MM.1S (cell line): ENCODE data around the gene PDGFA.

Experiments used
- EZH2phosphoT487 ChIP-seq: fragments of 300-600 bp; sonication (generic); IDR thresholded peaks from 2 replicates; pipeline ENCODE4 v1.6.1; 2018; ENCODE audit warnings: antibody characterized with exemption, low read length
- TF ChIP-seq, protein P1 (sequence below): fragments of 300-600 bp; sonication (generic); IDR thresholded peaks from 2 replicates; pipeline ENCODE4 v1.5.1; 2016; ENCODE audit warnings: antibody characterized with exemption, low read length, mixed read lengths

DNA sequence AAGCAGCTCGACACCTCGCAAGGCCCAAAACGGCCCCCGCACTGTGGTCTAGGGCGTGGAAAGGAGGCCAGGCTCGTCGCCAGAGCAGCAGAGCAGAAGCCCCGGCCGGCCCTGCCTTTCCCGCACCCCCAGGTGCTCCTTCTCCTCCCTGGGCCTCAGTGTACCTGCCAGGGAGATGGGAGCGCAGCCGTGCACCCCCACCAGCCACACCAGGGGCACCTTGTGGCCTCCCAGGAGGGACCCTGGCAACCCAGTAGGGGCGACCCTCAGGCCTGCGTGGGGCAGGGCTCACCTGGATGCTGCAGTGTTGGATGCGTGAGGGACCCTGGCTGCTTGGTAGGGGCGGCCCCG lies 9.5 kb downstream of the PDGFA start:
- TF ChIP-seq, protein P1, sequence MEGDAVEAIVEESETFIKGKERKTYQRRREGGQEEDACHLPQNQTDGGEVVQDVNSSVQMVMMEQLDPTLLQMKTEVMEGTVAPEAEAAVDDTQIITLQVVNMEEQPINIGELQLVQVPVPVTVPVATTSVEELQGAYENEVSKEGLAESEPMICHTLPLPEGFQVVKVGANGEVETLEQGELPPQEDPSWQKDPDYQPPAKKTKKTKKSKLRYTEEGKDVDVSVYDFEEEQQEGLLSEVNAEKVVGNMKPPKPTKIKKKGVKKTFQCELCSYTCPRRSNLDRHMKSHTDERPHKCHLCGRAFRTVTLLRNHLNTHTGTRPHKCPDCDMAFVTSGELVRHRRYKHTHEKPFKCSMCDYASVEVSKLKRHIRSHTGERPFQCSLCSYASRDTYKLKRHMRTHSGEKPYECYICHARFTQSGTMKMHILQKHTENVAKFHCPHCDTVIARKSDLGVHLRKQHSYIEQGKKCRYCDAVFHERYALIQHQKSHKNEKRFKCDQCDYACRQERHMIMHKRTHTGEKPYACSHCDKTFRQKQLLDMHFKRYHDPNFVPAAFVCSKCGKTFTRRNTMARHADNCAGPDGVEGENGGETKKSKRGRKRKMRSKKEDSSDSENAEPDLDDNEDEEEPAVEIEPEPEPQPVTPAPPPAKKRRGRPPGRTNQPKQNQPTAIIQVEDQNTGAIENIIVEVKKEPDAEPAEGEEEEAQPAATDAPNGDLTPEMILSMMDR = no peak
- TF ChIP-seq EZH2phosphoT487 = no peak
